Effector memory CD4-positive, alpha-beta T cell (primary cell): ENCODE measurements around the gene UGT1A6.
"Not testable (repeated sequence)": the region's sequence is repeated elsewhere in the genome, so short reads cannot be mapped to it uniquely, and the experiment has no call there.

Source experiments
- DNase-seq, 3 donors: peaks; one replicate each; pipeline ENCODE4 v3.0.0-alpha.2; 2020
- H3K27ac ChIP-seq: 2 replicates; pipeline ENCODE4 v1.7.0; 2013; ENCODE audit warnings: mild to moderate bottlenecking, low read length, moderate library complexity; ENCODE audit not compliant: insufficient read depth, poor library complexity, severe bottlenecking
- H3K27me3 ChIP-seq: replicated peaks from 2 replicates; pipeline ENCODE4 v1.7.0; 2013; ENCODE audit warnings: mild to moderate bottlenecking, low read length; ENCODE audit not compliant: insufficient read depth, control insufficient read depth, poor library complexity, severe bottlenecking
- H3K36me3 ChIP-seq: 2 replicates; pipeline ENCODE4 v1.7.0; 2013; ENCODE audit warnings: mild to moderate bottlenecking, low read length, moderate library complexity; ENCODE audit not compliant: control insufficient read depth, insufficient read depth
- H3K4me1 ChIP-seq: 2 replicates; pipeline ENCODE4 v1.7.0; 2013; ENCODE audit warnings: low read length, mild to moderate bottlenecking; ENCODE audit not compliant: control insufficient read depth, insufficient read depth, poor library complexity, severe bottlenecking
- H3K4me3 ChIP-seq: 2 replicates; pipeline ENCODE4 v1.7.0; 2013; ENCODE audit warnings: low read length, low read depth, mild to moderate bottlenecking; ENCODE audit not compliant: insufficient read depth, poor library complexity, severe bottlenecking
- H3K9me3 ChIP-seq: 2 replicates; pipeline ENCODE4 v1.7.0; 2013; ENCODE audit warnings: mild to moderate bottlenecking, low read length, moderate library complexity; ENCODE audit not compliant: control insufficient read depth

Gene UGT1A6

DNA sequence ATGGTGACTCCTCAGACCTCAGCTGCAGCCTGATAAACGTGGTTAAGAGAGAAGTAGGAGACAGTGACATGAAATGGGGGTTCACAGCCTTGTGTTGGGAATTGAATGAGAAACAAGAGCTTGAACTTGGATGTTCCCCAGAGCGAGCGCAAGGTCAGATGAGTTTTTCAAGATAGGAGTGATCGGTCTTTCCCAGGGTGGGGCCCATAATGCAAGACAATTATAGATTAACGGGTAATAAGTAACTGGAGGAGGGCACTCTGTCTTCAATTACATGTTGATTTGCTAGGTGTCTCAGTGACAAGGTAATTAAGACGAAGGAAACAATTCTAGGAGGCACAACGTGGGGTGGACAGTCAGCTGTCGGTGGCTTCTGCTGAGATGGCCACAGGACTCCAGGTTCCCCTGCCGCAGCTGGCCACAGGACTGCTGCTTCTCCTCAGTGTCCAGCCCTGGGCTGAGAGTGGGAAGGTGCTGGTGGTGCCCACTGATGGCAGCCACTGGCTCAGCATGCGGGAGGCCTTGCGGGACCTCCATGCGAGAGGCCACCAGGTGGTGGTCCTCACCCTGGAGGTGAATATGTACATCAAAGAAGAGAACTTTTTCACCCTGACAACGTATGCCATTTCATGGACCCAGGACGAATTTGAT, 20.0 kb downstream of the UGT1A6 start, which contains the start of gene UGT1A5:
UGT1A5 (plus strand) TSS at position 297 of the 651 bp plus-strand sequence; CDS start at position 382, 85 bp downstream.
- Histone ChIP-seq H3K9me3 (no peaks in the 10 kb centered on the region), H3K36me3 (no peaks in the 10 kb centered on the region), H3K27ac (no peak within 1 kb of the TSS), H3K4me3 (no peak within 1 kb of the TSS), H3K4me1 (no peaks in the 10 kb centered on the region), H3K27me3 (peaks cover 5% of the 10 kb centered on the region)
- no peak for DNase-seq

DNA sequence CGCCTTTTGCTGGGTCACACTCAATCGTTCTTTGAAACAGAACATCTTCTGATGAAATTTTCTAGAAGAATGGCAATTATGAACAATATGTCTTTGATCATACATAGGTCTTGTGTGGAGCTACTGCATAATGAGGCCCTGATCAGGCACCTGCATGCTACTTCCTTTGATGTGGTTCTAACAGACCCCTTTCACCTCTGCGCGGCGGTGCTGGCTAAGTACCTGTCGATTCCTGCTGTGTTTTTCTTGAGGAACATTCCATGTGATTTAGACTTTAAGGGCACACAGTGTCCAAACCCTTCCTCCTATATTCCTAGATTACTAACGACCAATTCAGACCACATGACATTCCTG, 20.5 kb downstream of the UGT1A6 start:
- no peak overlapping the region for H3K27ac ChIP-seq
- no peaks in the 10 kb centered on the region for H3K4me1 ChIP-seq
- no peaks in the 10 kb centered on the region for H3K9me3 ChIP-seq
- H3K4me3 ChIP-seq = no peak overlapping the region
- no peak for DNase-seq
- H3K27me3 ChIP-seq = peaks cover 5% of the 10 kb centered on the region
- H3K36me3 ChIP-seq = no peaks in the 10 kb centered on the region

DNA sequence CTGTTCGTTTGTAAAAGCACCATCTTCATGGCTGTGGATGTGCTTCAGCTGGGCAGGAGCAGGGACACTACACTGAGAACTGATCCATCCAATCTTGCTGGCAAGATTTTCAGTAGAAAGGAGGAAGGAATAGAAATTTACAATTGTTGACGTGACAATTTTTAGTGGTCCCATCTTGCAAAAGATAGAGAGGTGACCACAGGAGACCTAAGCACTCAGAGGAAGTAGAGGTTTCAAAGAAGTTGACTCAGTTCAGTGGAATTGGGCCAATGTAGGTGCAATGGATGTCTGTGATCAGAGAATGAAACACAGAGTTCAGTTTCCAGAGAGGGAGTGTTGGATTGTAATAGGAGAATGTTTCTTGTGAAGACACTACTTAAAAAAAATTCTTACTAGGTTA, 21.4 kb downstream of the UGT1A6 start:
- peaks cover 2% of the 10 kb centered on the region for H3K27me3 ChIP-seq
- no peak overlapping the region for H3K4me3 ChIP-seq

DNA sequence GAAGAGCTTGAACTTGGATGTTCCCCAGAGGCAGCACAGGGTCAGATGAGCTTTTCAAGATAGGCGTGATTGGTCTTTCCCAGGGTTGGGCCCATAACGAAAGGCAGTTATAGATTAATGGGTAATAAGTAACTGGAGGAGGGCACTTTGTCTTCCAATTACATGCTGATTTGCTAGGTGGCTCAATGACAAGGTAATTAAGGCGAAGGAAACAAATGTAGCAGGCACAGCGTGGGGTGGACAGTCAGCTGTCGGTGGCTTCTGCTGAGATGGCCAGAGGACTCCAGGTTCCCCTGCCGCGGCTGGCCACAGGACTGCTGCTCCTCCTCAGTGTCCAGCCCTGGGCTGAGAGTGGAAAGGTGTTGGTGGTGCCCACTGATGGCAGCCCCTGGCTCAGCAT, 25.9 kb downstream of the UGT1A6 start, which contains the start of gene UGT1A4:
UGT1A4 (plus strand) TSS at position 185 of the 400 bp plus-strand sequence; CDS start at position 270, 85 bp downstream.
- H3K27ac ChIP-seq = no peak within 1 kb of the TSS
- no peaks in the 10 kb centered on the region for H3K9me3 ChIP-seq
- no peaks in the 10 kb centered on the region for H3K36me3 ChIP-seq
- H3K4me1 ChIP-seq = no peaks in the 10 kb centered on the region
- no peaks in the 10 kb centered on the region for H3K27me3 ChIP-seq
- no peak for DNase-seq
- no peak within 1 kb of the TSS for H3K4me3 ChIP-seq

More for the DNA sequence above, 21.4 kb downstream of the UGT1A6 start:
- Histone ChIP-seq H3K36me3 (no peaks in the 10 kb centered on the region), H3K9me3 (no peaks in the 10 kb centered on the region), H3K4me1 (no peaks in the 10 kb centered on the region), H3K27ac (no peak overlapping the region)
- no peak for DNase-seq

DNA sequence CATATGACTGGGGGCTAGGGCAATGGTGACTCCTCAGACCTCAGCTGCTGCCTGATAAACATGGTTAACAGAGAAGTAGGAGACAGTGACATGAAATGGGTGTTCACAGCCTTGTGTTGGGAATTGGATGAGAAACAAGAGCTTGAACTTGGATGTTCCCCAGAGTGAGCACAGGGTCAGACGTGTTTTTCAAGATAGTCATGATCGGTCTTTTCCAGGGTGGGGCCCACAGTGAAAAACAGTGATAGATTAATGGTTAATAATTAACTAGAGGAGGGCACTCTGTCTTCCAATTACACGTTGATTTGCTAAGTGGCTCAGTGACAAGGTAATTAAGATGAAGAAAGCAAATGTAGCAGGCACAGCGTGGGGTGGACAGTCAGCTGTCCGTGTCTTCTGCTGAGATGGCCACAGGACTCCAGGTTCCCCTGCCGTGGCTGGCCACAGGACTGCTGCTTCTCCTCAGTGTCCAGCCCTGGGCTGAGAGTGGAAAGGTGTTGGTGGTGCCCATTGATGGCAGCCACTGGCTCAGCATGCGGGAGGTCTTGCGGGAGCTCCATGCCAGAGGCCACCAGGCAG, 36.1 kb downstream of the UGT1A6 start, which contains the start of gene UGT1A3:
UGT1A3 (plus strand) TSS at position 320 of the 579 bp plus-strand sequence; CDS start at position 405, 85 bp downstream.
- H3K27ac ChIP-seq = no peak within 1 kb of the TSS
- no peaks in the 10 kb centered on the region for H3K36me3 ChIP-seq
- H3K9me3 ChIP-seq = no peaks in the 10 kb centered on the region
- no peaks in the 10 kb centered on the region for H3K27me3 ChIP-seq
- H3K4me1 ChIP-seq = no peaks in the 10 kb centered on the region
- no peak within 1 kb of the TSS for H3K4me3 ChIP-seq
- no peak for DNase-seq

DNA sequence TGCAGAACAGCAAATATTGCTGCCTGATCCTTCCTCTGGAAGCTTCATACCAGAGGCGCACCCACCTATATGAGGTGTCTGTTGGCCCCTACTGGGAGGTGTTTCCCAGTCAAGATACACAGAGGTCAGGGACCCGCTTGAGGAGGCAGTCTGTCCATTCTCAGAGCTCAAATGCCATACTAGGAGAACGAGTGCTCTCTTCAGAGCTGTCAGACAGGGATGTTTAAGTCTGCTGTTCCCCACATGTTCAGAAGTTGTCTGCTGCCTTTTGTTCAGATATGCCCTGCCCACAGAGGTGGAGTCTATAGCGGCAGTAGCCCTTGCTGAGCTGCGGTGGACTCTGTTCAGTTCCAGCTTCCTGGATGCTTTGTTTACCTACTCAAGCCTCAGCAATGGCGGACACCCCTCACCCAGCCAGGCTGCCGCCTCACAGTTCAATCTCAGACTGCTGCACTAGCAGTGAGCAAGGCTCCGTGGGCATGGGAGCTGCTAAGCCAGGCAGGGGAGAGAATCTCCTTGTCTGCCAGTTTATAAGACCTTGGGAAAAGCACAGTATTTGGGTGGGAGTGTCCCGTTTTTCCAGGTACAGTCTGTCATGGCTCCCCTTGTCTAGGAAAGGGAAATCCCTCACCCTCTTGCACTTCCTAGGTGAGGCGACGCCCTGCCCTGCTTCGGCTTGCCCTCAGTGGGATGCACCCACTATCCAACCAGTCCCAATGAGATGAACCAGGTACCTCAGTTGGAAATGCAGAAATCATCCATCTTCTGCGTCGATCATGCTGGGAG, 44.4 kb downstream of the UGT1A6 start:
- H3K27me3 ChIP-seq, DNase-seq, H3K4me1 ChIP-seq, H3K27ac ChIP-seq, H3K4me3 ChIP-seq, H3K36me3 ChIP-seq, H3K9me3 ChIP-seq: not testable (repeated sequence)

DNA sequence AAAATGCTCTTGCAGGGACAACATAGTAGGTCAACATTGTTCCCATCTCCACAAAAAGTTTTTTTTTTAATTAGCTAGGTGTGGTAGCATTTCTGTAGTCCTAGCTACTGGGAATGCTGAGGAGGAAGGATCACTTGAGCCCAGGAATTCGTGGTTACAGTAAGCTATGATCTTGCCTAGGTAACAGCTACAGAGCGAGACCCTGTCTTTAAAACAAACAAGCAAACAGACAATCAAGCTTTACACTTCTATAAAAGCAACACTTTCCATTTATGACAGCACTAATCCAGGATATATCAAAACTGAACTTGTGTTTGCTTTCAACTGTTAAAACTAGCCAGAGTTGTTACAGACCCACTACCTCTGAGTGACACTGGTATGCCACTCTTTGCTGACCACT, 48.2 kb downstream of the UGT1A6 start:
- H3K4me3 ChIP-seq = no peak overlapping the region
- H3K27ac ChIP-seq = no peak overlapping the region
- no peaks in the 10 kb centered on the region for H3K9me3 ChIP-seq
- H3K36me3 ChIP-seq = no peaks in the 10 kb centered on the region
- H3K4me1 ChIP-seq = no peaks in the 10 kb centered on the region
- no peak for DNase-seq
- H3K27me3 ChIP-seq = no peaks in the 10 kb centered on the region

DNA sequence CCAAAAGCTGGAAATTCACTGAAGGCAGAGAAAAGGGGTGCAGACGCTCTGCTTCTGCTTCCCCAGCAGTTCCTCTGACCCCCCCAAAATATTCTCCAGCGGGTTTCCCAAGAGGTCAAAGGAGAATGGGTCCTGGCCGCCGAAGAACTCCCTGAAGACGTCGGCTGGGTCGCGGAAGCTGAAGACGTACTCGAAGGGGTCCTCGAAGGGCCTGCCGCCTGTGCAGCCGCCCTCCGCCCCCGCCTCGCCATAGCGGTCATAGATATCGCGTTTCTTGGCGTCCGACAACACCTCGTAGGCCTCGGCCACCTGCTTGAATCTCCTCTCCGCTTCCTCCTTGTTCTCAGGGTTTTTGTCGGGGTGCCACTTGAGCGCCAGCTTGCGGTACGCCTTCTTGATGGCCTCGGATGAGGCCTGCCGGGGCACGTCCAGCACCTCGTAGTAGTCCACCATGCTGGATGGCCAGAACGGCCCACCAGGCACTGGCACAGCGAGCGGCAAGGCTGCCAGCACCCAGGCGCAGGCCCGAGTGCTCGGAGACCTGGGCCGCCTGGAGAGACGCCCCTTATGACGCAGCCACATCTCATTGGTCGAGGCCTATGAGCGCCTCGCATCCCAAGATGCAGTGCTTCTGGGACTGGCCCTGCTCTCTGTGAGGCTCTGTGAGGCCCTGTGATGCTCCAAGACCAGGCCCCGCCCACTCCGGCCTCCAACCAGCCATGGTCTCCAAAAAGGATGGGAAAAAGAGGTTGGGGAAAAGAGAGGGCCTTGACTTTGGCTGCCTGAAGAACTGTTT, 51.0 kb downstream of the UGT1A6 start:
- Histone ChIP-seq H3K4me3 (no peak overlapping the region), H3K4me1 (no peaks in the 10 kb centered on the region), H3K36me3 (no peaks in the 10 kb centered on the region), H3K27me3 (no peaks in the 10 kb centered on the region), H3K27ac (no peak overlapping the region), H3K9me3 (no peaks in the 10 kb centered on the region)
- no peak for DNase-seq

DNA sequence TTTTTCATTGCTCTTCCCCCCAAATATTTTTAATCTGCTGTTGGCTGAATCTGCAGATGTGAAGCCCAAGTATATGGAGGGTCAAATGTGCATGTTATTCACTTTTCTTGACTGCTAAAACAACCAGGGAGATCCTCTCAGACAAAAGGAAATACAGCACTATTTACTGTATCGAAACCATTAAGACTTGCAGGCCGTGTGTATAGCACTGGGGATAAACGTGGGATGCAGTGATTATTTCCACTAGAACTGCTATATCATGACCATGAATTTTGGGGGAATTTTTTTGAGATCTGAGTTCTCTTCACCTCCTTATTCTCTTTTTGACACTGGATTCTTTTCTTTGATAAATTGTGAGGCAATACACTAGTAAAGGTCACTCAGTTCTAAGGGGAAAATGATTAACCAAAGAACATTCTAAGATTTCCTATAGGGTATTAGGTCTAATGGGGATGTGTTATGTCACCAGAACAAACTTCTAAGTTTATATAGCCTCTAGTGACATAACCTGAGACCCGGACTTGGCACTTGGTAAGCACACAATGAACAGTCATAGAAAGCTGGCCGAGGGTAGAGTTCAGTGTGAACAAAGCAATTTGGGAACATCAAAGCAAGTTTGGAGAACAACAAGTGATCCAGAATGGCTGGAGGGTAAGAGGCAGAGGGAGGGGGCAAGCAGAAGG, 52.5 kb downstream of the UGT1A6 start:
- no peak for DNase-seq
- H3K27me3 ChIP-seq = no peaks in the 10 kb centered on the region
- H3K4me1 ChIP-seq = no peaks in the 10 kb centered on the region
- no peak overlapping the region for H3K27ac ChIP-seq
- H3K36me3 ChIP-seq = no peaks in the 10 kb centered on the region
- no peak overlapping the region for H3K4me3 ChIP-seq
- H3K9me3 ChIP-seq = no peaks in the 10 kb centered on the region
